ENCODE measurements around the gene TBC1D20. TPM values are rescaled to one million over a fixed set of nuclear protein-coding genes. Genes with fewer than 3 reads are reported as not detected.

The TBC1D20 gene
- total RNA-seq, 1 experiment from 2014 or later = 32.3 TPM

- TSS peak; percentile 27 for BruUV-seq (replicated peaks)
- ChIA-PET CTCF (interaction anchor here (0.8 kb wide), 1 partner anchor 306 kb away, joined by 3 read pairs; no protein-coding TSS in a partner anchor), RAD21 (ENCODE audit: low non-redundant PET in 1 of 2, low total read pairs in 2 of 2, uncharacterized antibody in 2 of 2, unreplicated experiment in 2 of 2) (no interaction called here), POLR2A (no interaction called here)
- no peak overlapping the region for H3K4me3 ChIP-seq (replicated peaks in 1 of 2; ENCODE audit: low read depth in 1 of 2, low read length in 2 of 2)
- H2AFZ ChIP-seq (ENCODE audit: low read depth, low read length, poor library complexity, severe bottlenecking) = no peak overlapping the region
- TF ChIP-seq CEBPB (IDR thresholded peaks at IDR 0.05; ENCODE audit: low read depth) (no peak), ELF1 (IDR thresholded peaks at IDR 0.05; ENCODE audit: borderline replicate concordance, low read depth) (no peak), YY1 (IDR thresholded peaks at IDR 0.05; ENCODE audit: extremely low read depth, insufficient replicate concordance, low read depth, low read length) (no peak), CTCF (IDR thresholded peaks at IDR 0.05 in 2 of 3, conservative IDR thresholded peaks at IDR 0.05 in 1 of 3; ENCODE audit: borderline replicate concordance in 1 of 3, insufficient read depth in 1 of 3, low read depth in 2 of 3, low read length in 2 of 3) (no peak), POLR2AphosphoS5 (IDR thresholded peaks at IDR 0.05; ENCODE audit: low read depth, low read length) (peak; percentile 70), JUND (IDR thresholded peaks at IDR 0.05) (peak; percentile 32), SIN3A (IDR thresholded peaks at IDR 0.05; ENCODE audit: low read depth) (peak; percentile 74), FOSL1 (IDR thresholded peaks at IDR 0.05; ENCODE audit: low read depth) (no peak), ATF3 (IDR thresholded peaks at IDR 0.05) (no peak)
- TF ChIP-seq, protein P1, sequence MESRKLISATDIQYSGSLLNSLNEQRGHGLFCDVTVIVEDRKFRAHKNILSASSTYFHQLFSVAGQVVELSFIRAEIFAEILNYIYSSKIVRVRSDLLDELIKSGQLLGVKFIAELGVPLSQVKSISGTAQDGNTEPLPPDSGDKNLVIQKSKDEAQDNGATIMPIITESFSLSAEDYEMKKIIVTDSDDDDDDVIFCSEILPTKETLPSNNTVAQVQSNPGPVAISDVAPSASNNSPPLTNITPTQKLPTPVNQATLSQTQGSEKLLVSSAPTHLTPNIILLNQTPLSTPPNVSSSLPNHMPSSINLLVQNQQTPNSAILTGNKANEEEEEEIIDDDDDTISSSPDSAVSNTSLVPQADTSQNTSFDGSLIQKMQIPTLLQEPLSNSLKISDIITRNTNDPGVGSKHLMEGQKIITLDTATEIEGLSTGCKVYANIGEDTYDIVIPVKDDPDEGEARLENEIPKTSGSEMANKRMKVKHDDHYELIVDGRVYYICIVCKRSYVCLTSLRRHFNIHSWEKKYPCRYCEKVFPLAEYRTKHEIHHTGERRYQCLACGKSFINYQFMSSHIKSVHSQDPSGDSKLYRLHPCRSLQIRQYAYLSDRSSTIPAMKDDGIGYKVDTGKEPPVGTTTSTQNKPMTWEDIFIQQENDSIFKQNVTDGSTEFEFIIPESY (IDR thresholded peaks at IDR 0.05; ENCODE audit: extremely low read depth, insufficient replicate concordance, low read length) = no peak
- ATAC-seq = no peak
- no peaks in the 10 kb centered on the region for H3K9me2 ChIP-seq (ENCODE audit: insufficient read depth)
- no peaks in the 10 kb centered on the region for H3K9me3 ChIP-seq (ENCODE audit: control insufficient read depth in 1 of 2, insufficient read depth in 1 of 2, low read depth in 1 of 2, low read length in 2 of 2)
- no peak for DNase-seq (ENCODE audit: low read depth, low spot score)
- peaks cover 0 to 5% of the 10 kb centered on the region in 2 experiments; a peak in 1 of 4 replicates for H3K4me1 ChIP-seq (ENCODE audit: control insufficient read depth in 1 of 2, insufficient read depth in 2 of 2, low read length in 2 of 2)
- H3K36me3 ChIP-seq (ENCODE audit: control insufficient read depth in 1 of 2, insufficient read depth in 2 of 2, low read length in 2 of 2) = peaks cover 8 to 25% of the 10 kb centered on the region in 2 experiments; a peak in 3 of 4 replicates
- intact Hi-C loops (cut with micrococcal nuclease) = no loop called here
- no peaks in the 10 kb centered on the region for H4K20me1 ChIP-seq (ENCODE audit: insufficient read depth)
- no peak overlapping the region for H3K27ac ChIP-seq (ENCODE audit: low read depth, low read length)
- H3K79me2 ChIP-seq (ENCODE audit: insufficient read depth, low read length) = no peaks in the 10 kb centered on the region
- no peak overlapping the region for H3K4me2 ChIP-seq (ENCODE audit: low read length)
- H3K9ac ChIP-seq (ENCODE audit: low read length) = no peak overlapping the region
- no peaks in the 10 kb centered on the region for H3K27me3 ChIP-seq (ENCODE audit: insufficient read depth, low read length)
Observed at GRCh38 chr20:433300-433975, 28.9 kb downstream of the TBC1D20 start.
